ENCODE data around the gene GALNT2.

- TF ChIP-seq POLR2AphosphoS5 (IDR thresholded peaks at IDR 0.05; ENCODE audit: low read depth, low read length) (no peak), SIN3A (IDR thresholded peaks at IDR 0.05; ENCODE audit: borderline replicate concordance, insufficient read depth, low read length) (no peak)
These were observed 19.1 kb downstream of the GALNT2 start for GRCh38 chr1:230086151-230086550.
